DMS 273 (cell line): Measurements from ENCODE around the gene SMIM5.
A peak's percentile ranks its signal among the peaks of the same experiment; 100 is the strongest.
"Not testable (repeated sequence)": the region's sequence is repeated elsewhere in the genome, so short reads cannot be mapped to it uniquely, and the experiment has no call there.

ENCODE experiments used
- DNase-seq: peaks from one replicate; lab custom pipeline; 2025; ENCODE audit not compliant: unreplicated experiment; lab: John Stamatoyannopoulos, UW

SMIM5 gene, protein sequence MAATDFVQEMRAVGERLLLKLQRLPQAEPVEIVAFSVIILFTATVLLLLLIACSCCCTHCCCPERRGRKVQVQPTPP

DNA sequence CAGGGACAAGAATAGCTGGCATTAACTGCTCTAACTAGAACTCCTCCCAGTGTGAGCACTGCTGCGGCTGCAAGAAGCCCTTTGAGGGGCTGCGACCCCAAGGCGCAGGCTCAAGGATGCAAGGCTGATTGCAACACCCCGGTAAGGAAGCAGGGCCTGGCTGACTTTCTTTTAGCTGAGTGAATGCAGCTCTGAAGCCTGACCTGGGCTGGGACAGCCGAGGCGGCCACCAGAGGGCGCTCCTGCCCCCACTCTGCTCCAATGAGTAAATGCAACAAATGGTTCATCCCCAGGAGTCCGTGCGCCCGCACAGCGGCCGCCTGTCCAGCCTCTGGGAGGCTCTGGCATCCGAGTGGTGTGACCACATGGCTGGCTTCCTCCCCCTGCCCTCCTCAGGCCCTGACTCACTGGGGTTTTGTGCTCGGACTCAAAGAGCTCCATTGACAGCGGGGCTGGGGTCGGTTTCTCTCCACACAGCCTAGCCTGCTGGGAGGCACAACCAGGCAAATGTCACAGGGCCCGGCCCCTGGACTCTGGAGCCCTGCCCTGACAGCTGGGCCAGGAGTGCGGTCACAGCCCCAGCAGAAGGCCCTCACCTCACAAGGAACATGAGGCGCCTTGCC, at the start of gene SMIM5:
Gene SMIM5, plus strand, starts transcription at position 572 of the 623 bp plus-strand sequence. CDS start 6,768 bp downstream, outside the sequence.
- DNase-seq = peak; percentile 83

DNA sequence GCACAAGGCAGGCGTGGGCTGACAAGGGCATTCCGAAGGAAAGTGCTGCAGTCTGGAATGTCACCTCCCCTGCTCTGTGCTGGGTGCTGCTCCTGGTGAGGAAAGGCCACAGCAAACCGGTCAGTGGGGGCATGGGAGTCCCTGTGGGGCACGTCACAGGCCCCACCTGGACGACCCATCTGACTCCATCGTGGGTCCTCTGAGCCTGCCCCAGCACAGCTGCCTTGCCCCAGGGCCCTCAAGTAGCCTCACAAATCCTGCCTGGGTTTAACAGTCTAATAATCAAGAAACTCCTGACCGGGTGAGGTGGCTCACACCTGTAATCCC, 48.4 kb upstream of the SMIM5 start:
- no peak for DNase-seq

DNA sequence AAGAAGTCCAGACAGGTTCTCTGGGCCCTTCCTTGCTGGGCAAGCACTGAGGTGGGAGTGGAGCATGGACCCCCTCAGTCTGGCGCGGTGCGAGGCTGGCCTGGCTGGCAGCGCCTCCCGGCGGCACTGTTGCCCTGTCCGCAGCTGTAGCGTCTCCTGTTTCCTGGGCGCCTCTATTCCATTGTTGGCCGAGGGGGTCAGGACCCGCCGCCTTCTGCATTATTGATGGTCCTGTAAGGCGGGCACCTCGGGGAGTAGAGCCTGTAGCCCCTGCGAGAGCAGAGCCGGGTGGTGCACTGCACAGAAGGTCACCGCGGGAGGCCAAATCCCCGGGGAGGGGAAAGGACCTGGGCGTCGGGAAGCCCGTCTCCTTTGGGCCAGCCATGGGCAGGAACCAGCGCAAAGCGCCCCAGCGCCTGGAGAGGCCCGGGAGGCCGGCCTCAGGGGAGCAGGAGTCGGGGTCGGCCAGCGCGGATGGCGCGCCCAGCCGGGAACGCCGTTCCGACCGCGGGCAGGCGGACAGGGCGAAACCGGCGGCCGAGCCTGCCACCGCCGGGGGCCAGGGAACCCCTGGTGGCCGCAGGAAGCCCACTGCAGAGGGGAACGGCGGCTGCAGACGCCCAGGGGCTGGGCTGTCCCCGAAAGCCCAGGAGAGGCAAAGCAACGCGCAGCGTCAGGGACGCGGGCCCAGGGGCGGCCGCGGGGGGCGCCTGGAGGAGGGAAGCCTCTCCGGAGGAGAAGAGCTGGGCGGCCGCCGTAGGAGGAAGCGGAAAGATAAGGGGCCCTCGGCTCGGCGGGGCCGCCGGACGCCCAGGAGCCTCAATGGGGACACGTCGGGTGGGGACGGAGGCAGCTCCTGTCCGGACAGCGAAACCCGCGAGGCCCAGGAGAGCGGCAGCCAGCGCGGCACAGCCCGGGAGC, 45.3 kb upstream of the SMIM5 start, which contains the start of gene MYO15B:
Gene MYO15B, plus strand, starts transcription at position 126 of the 921 bp plus-strand sequence. Its CDS starts 258 bp downstream, at position 384.
- peak; percentile 72 for DNase-seq

DNA sequence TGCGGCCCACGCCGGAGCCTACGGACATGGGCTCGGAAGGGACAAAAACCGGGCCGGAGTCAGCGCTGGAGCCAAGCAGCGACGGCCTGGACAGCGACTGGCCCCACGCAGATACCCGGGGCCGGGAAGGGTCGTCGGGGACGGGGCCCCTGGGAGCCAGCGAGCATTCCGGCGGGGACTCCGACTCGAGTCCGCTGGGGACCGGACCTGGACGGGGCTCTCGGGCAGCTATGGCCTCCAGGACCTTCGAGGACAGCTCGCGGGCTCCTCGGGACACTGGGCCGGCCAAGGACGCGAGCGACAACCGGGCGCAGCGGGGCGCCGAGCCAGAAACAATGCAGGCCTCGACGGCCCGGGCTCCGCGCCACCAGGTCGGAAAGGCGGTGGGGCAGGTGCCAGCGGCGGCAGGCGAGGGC, 44.6 kb upstream of the SMIM5 start:
- no peak for DNase-seq

DNA sequence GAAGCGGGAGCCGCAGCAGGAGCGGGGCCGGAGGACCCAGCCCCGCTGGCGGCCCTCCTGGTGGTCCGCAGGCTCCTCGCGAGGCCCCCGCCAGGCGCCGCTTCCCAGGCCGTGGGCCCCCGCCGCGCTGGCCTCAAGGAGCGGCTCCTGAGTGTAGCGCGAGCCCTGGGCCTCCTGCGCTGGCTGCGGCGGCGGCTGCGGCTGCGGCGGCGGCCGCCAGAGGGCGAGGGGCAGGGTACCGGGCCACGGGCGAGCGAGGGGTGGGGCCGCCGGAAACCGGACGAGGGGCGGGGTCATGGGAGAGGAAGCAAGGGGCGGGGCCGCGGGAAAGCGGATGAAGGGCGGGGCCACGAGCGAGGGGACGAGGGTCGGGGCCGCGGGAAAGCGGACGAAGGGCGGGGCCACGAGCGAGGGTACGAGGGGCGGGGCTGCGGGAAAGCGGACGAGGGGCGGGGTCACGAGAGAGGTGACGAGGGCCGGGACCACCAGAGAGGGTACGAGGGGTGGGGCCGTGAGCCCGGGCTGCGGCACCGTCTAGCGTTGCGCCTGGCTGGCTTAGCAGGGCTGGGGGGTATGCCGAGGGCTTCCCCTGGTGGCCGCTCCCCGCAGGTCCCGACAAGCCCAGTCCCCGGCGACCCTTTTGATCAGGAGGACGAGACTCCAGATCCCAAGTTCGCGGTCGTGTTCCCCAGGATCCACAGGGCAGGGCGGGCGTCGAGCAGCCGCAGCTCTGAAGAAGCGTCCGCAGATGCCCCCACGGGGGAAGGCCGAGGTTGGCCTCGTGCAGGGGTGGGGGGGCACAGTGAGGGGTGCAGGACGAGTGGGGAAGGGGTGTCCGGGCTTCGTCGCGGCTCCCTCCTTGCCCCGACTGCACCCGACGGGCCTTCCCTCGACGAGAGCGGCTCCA, 44.0 kb upstream of the SMIM5 start:
- peak; percentile 97 for DNase-seq

DNA sequence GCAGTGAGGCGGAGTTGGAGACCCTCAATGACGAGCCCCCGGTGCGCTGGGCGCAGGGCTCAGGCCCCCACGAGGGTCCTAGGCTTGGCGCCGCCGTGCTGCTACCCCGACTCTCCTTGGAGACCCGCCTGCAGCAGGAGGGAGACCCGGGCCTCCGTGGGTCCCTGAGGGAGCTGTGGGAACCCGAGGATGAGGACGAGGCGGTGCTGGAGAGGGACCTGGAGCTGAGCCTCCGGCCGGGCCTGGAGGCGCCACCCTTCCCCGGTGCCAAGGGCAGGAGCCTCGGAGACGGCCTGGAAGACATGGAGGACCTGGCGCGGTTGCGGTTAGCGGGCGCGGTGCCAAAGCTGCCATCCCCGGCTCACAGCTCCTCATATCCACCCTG, 43.3 kb upstream of the SMIM5 start:
- DNase-seq = peak; percentile 64

DNA sequence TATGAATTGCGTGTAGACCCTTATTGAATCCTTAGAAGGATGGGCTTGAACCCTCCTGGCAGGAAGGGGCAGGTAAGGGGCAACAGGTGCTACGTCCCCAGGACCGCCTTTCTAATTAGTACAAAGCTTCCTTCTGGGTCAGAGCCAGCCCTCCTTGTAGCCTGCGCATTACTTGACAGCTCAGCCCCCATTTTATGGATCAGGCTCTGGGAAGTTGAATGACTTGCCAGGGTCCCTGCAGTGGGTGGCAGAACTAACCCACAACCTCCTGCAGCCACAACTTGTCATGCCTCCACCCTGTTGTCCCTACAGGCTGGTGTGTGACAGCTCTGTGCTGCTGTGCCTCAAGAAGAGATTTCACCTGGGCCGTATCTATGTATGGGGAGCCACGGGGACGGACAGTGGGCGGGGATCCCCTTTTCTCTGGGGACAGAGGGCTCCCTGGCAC, 42.9 kb upstream of the SMIM5 start:
- no peak for DNase-seq

DNA sequence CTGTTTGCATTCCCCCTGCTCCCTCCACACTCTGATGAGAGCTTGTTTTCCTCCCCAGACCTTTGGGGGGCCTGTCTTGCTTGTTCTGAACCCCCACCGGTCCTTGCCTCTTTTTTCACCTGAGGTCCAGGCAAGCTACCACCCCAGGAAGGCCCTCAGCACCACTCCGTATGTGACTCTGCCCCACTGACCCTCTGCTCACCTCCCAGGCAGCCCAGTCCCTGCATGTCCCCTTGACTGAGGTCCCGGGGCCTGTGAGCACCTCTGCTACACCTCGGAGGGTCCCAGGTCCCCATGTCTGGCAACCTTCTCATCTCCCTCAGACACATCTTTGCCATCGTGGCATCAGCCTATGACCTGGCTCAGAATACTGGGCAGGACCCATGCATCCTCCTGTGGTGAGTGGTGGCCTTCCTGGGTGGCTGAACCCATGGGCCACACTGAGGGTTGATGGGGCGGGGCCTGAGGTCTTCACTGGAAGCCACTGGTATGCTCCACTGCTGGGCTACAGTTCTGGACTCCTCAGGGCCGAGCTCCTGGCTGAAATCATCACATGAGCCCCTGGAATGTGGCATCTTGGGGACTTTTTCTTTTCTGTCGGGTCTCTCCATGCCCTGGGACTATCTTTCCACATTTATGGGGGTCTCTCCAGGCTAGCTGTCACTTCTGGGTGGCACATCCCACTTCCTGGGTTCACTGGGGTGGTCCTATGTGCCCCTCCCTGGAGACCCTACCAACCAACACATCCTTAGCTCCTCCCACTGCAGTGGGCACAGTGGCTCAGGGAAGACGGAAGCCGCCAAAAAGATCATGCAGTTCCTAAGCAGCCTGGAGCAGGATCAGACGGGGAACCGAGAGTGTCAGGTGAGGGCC, 42.1 kb upstream of the SMIM5 start:
- no peak for DNase-seq

DNA sequence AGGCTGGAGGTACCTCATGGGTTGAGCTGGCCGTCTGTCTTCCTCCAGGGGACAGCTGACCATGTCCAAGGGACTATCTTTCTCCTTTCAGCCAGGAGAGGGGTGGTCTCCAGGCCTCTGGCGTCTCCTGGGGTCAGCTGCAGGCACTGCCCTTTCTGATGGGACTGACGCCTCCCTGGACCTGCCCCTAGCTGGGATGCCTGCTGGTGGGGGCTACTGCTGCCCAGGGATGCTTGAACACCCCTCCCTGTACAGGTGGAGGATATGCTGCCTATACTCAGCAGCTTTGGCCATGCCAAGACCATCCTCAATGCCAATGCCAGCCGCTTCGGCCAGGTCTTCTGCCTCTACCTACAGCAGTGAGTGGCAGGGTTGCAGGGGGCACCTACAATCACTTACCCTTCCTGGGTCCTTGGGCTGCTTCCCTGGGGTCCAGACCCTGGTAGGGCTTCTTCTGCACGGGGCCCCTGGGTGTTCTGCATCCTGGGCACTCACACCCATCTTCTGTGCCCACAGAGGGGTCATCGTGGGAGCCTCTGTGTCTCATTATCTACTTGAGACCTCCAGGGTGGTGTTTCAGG, 41.4 kb upstream of the SMIM5 start:
- no peak for DNase-seq

DNA sequence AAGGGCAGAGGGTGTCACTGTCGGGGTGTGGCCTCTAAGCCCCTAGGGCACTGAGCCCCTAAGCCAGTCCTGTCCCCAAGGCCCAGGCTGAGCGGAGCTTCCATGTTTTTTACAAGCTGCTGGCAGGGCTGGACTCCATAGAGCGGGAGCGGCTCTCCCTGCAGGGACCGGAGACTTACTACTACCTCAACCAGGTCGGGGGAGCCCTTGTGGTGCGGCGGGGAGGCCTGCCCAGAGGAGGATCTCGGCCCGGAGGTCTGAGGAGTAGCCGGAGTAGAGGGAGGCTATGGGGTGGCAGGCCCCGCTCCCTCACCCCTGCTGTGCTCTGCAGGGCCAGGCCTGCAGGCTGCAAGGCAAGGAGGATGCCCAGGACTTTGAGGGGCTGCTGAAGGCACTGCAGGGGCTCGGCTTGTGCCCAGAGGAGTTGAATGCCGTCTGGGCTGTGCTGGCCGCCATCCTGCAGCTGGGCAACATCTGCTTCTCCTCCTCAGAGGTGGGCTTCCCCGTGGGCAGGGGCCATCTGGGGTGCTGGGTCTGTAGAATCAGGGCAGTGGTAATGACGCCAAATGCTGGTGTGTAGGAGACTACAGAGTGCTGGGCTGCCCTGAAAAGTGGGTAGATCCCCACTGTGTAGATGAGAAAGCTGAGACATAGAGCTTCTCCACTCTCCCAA, 40.8 kb upstream of the SMIM5 start:
- DNase-seq = no peak

DNA sequence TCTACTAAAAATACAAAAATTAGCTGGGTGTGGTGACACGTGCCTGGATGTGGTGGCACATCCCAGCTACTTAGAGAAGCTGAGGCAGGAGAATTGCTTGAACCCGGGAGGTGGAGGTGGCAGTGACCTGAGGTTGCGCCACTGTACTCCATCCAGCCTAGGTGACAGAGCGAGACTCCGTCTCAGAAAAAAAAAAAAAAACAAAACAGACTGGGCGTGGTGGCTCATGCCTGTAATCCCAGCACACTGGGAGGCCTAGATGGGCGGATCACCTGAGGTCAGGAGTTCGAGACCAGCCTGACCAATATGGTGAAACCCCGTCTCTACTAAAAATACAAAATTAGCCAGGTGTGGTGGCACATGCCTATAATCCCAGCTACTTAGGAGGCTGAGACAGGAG, 39.8 kb upstream of the SMIM5 start:
- not testable (repeated sequence) for DNase-seq

DNA sequence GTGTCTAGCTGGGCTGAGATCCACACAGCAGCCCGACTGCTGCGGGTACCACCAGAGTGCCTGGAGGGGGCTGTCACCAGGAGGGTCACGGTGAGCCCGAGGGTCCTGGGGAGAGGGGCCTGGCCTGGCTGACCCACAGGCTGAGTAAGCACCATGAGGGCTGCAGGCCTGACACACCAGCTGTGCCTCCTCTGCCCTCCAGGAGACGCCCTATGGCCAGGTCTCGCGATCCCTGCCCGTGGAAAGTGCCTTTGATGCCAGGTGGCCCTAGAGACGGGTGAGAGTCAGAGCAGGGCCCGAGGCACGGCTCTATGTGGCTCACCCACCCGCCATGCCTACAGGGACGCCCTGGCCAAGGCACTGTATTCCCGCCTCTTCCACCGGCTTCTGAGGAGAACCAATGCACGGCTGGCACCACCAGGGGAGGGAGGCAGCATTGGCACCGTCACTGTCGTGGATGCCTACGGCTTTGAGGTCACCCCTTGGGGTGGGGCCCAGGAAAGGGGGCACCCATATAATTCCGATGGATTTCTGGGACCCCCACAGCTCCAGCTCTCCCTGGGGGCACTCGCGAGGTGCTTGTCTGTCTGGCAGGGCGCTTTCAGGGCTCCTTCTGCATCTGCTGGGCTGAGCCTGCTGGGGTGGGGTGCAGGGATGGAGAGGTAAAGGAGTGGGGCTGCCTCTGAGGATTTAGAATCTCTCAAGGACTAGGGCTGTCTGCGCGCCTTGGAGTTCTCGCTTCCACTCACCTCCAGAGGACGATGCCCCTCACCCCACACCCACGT, 38.5 kb upstream of the SMIM5 start:
- peak; percentile 70 for DNase-seq

DNA sequence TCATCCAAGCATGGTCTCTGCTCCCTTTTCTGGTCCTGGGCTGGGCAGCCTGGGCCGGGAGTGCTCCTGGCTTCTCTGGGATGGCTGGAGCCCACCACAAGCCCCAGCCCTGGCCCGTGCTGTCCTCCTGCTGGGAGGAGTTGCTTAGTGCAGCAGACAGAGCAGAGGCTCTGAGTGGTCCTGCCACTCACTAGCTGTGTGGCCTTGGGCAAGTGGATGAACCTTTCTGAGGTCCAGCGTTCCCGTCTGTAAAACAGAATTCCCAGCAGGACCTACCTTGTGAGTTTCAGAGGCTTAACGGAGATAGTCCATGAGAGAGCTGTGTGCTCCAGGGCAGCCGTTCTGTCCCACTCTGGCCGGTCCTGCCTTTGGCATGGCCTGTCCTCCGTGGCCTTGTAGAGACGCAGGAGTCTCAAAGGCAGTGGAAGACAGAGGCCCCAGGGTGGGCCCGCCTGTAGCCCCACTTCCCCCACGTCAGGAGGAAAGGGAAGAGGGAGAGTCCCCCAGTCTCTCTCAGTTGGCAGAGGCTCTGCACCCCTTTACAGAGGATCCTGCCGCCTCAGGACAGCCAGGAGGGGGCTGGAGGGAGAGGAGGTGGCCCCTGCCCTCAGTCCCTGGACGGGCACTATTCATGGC, 37.8 kb upstream of the SMIM5 start:
- DNase-seq = no peak

DNA sequence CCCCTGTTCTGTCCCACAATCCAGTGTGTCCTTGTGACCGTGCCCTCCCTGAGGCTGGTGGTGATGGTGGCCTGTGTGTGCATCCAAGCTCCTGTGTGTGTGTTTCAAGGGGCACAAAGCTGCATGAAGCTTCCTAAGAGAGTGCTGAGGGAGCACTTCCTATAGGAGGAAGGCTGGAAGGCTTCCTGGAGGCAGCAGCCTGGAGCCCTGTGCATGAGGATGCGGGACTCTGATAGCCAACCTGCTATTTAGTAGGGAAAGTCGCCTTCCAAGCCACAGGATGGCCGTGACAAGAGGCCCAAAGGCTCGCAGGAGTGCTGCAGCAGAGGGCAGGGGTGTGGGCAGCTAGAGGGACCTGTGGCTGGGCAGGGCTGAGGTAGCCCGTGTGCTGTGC, 37.3 kb upstream of the SMIM5 start:
- DNase-seq = no peak

DNA sequence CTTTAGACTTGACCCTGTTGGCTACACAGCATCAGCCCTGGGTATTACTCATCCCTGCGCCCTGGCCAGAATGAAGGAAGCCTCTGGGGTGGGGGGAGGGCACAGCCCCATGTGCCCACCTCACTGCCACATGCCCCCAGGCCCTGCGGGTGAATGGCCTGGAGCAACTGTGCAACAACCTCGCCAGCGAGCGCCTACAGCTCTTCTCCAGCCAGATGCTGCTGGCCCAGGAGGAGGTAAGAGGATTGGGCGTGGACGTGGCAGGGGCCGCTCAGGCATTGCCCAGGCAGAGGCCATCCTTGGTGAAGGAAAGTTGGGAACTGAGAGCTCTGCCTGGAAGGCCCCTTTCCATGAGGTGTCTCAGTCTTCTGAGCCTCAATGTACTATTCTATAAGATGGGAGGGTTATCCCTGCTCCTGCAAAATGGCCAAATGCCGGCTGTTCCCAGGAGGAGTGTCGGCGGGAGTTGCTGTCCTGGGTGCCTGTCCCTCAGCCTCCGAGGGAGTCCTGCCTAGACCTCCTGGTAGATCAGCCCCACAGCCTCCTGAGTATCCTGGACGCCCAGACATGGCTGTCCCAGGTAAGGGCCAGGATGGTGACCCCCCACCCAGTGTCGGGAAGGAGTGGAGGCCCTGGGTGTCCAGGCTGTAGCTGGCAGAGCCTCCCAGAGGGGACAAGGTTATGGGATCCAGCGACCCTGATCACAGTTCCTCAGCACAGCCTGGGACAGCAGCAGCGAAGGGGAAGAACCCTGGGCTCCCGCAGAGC, 36.7 kb upstream of the SMIM5 start:
- DNase-seq = no peak

DNA sequence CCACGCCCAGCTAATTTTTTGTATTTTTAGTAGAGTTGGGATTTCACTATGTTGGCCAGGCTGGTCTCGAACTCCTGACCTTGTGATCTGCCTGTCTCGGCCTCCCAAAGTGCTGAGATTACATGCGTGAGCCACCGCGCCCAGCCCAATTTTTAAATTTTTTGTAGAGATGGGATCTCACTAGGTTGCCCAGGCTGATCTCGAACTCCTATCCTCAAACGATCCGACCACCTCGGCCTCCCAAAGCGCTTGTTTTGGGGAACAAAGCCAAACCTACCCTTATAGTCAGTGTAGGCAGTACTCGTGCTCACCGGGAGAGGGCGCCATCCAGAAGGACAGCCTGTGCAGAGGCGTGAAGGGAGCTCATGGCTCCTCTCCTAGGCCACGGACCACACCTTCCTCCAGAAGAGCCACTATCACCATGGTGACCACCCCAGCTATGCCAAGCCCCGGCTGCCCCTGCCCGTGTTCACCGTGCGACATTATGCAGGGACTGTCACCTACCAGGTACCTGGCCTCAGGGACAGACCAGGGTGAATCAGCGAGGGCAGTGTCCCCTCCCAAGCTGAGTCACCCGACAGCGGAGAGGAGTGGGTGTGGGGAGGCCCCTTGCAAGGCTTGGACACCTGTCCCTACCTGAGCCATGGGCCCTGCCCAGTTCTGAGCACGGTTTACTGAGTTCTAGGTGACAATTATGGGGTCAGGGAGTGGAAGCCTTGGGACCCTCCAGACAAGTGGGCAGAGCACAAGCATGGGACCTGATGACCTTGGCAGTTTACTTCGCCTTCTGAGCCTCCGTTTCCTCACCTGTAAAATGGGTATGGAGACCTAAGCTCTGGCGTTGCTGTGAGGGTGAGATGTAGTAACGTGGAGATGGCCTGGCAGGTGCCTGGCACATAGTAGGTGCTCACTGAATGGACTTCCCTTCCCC, 31.9 kb upstream of the SMIM5 start:
- DNase-seq = peak; percentile 88
